Measurements from ENCODE around the gene SNX10.
A peak's percentile ranks its signal among the peaks of the same experiment; 100 is the strongest.

The SNX10 gene

GRCh38 chr7:26365901-26366275 is 74.2 kb downstream of the SNX10 start:
- no peak for DNase-seq (ENCODE audit: low read depth in 3 of 3, low spot score in 1 of 3)

DNA sequence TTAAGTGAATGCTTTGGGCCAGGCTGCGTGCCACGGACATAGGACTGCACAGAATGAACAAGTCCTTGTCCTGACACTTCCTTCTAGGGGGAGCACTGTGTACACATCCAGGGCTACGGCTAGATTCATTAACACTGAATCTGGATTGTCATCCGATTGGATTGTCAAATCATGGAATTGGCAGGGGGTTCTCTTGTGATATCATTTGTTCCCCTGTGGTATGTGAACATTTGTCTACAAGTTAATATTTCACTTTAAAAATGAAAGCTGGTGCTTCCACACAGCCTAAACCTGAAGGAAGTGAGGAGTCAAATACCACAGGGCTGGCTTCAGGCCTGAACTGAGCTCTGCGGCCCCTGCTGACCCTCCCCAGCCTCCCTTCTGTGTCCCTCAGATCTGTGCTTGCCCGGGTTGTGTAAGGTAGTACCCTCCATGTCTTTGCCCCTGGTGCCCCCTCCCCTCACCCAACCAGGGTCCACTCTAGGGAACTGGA is 75.6 kb downstream of the SNX10 start:
- DNase-seq (ENCODE audit: low read depth in 3 of 3, low spot score in 1 of 3) = no peak

GRCh38 chr7:26368542-26368941 is 76.9 kb downstream of the SNX10 start:
- DNase-seq (ENCODE audit: low read depth in 3 of 3, low spot score in 1 of 3) = no peak

DNA sequence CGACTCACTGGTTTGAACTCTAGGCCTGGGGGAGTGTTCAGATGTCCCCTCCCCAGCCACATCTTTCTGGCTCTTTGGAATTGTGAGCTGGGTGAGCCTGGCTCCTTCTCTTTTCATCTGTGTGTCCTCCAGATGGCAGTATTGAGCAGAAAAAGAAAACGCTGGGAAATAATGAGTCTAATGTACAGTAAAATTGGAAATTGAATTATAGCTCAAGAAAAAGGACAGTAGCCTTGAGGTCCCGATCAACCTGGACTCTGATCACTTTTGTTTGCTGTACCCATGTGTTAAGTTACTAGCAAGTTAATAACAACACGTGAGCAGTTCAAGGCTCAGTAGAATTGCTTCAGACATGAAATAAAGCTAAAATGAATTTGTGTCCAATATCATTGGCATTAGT is 77.9 kb downstream of the SNX10 start:
- DNase-seq (ENCODE audit: low read depth in 3 of 3, low spot score in 1 of 3) = no peak

DNA sequence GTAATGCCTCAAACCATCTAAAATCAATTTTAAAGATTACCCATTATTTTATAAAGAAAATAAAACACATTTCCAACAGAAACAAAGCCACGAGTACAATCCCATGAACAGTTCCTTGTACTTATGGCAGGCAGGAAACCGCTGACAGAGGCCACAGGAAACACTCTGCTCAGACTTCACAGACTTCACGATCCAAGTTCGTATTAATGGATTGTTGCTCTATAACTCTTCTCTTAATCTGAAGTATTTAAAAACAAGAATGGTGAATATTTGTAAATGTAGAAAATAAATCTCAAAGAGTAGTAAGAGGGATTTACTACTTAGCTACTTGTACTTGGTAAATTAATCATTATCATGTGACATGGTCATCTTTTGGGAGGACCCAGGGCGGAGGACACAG is 78.3 kb downstream of the SNX10 start:
- no peak for DNase-seq (ENCODE audit: low read depth in 3 of 3, low spot score in 1 of 3)

DNA sequence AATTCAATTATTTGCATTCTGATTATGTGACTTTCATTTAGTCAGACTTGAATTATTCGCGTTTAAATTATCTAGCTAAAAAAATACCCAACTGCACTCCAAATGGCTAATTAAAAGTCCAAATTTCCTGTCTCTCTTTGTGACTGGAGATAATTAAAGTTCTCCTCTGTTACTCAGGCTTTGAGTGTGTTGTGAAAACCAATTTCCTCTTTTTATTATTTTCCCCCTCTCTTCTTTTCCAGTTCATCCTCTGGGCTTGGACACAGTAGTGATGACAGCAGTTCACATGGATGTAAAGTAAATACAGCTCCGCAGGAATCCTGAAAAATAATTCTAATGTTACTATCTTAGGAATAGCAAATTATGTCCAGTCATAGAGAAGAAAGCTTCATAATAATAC is 80.6 kb downstream of the SNX10 start:
- no peak for DNase-seq (ENCODE audit: low read depth in 3 of 3, low spot score in 1 of 3)

GRCh38 chr7:26372704-26373103 is 81.0 kb downstream of the SNX10 start:
- DNase-seq (ENCODE audit: low read depth in 3 of 3, low spot score in 1 of 3) = no peak

DNA sequence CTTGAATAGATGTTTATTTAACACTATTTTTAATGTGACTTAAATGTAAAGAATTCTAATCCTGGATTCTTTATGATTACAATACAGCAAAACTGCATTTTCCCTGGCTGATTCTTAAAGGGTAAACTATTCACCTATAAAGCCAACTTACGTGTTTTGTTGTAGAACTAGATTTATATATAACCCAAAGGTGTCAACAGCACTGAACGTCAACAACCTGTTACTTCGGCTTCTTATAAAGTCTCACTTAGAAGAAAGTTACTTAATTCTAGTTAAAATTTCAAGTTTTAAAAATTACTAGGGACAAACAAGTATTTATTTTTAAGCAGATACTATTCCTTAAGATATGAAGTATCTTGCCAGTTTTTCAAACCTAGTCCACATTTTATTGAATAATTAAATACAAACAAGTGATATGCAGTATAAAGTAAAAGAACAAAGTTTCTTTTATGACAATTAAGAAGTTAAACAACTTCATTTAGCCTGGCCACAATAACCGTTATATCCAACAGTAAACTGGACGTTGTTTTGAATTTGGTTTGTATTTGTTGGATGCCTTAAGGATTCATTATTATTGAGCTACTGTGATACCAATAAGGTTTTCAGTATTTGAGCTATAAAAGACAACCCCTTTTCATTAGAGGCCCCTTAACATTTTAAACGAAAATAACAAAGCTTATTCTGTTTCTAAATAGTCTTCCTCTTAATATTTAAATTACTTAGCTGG is 83.1 kb downstream of the SNX10 start:
- no peak for DNase-seq (ENCODE audit: low read depth in 3 of 3, low spot score in 1 of 3)

GRCh38 chr7:26375726-26376174 is 84.1 kb downstream of the SNX10 start:
- no peak for DNase-seq (ENCODE audit: low read depth in 3 of 3, low spot score in 1 of 3)

DNA sequence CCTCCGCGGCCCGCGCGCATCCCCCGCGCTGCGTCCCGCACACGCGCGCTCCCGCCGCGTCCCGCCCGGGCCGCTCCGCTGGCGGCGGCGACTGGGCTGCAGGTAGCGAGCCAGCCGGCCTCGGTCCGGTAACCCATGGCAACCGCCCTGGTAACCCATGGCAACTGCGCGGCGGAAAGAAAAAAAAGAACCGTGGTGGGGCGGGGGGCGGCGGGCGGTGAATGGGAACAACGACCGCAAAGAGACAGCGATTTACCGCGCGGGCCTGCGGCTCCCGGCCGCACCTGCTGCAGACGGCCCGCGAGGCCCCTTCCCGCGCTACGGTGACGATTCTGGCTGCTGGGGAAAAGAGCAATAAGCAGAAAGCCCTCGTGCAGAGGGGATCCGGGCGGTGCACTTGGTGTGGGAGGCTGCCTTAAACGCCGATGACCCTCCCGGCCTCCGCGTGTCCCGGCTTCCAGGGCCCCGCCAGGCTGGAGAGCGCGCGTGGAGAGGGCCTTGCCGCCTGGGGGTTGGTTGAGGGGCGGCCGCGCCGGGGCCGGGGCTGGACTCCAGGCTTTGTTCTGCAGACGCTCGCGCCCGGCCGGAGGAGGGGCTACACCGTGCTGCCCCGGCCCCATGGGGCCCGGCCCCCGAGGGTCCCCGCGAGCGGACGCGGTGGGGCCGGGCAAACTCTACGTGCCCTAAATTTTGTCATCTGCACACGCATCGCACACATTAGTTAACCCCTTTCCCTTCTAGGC is 84.7 kb downstream of the SNX10 start:
- DNase-seq (ENCODE audit: low read depth in 3 of 3, low spot score in 1 of 3) = peak in 1 of 3 donors; percentile 10

- DNase-seq (ENCODE audit: low read depth in 3 of 3, low spot score in 1 of 3) = no peak
Measured at GRCh38 chr7:26378016-26378415, 86.4 kb downstream of the SNX10 start.

DNA sequence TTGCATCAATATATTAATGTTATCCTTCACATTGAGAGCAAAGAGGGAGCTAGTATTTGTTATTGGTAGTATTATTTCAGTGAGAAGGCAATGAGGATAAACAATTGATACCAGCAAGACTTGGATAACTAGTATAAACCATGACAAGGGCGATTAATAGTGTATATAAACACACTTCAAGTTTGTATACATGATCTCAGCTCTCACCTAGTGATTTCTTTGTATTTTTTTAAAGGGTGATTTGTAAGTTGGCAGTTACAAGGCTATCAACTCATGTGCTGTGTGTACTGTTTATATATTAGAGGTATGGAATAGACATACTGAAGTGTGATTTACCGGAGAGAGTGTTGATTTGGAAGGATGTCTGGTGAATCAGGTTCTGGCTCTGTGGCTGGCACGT is 88.0 kb downstream of the SNX10 start:
- no peak for DNase-seq (ENCODE audit: low read depth in 3 of 3, low spot score in 1 of 3)

DNA sequence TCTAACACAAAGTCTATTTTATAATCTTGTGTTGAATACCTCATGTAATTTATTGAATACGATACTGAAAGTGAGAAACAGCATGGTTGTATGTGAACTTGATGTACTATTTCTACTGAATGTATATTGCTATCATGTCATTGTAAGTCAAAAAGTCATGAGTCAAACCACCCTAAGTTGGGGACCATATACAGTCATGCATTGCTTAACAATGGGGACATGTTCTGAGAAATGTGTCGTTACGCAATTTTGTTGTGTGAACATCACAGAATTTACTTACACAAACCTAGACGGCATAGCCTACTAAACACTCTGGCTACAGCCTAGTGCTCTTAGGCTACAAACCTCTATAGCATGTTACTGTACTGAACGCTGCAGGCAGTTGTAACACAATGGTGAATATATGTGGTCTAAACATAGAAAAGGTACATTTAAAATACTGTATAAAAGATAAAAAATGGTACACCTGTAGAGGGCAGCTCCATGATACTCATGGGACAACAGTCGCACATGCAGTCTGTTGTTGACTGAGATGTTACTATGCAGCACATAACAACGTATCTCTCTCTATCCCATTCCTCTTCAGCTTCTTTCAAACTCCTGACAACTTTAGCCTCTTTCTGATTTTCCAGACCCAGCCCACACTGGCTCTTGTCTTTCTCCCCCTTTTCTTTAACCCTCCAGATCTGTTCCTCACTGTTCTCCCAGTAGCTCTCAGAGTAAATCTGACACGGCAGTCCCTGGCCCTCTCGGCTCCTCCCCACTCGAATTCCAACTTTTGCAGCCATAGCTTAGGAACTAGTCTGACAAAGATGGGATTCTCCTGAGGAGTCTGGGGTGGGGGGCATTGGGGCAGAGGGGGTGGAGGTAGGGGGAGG is 90.1 kb downstream of the SNX10 start:
- DNase-seq (ENCODE audit: low read depth in 3 of 3, low spot score in 1 of 3) = no peak

DNA sequence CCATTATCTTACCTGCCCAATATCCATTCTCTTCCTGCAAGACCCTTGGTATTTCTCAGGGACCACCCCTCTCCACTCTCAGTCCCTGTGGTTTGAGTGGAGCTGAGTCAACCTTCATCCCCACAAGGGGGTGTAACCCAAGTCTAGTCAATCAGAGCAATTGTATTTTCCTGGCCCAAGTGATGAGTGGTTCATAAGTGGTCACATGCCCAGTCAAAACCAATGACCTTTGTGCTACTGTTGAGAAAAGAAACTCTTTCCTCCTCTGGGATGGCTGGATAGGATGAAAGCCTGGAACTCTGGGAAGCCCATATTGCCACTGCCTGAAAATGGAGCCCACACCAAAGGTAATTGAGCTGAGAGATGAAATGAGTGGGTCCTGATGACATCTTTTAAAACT is 93.6 kb downstream of the SNX10 start:
- DNase-seq (ENCODE audit: low read depth in 3 of 3, low spot score in 1 of 3) = no peak

- no peak for DNase-seq (ENCODE audit: low read depth in 3 of 3, low spot score in 1 of 3)
Measured at GRCh38 chr7:26387731-26388130, 96.1 kb downstream of the SNX10 start.

DNA sequence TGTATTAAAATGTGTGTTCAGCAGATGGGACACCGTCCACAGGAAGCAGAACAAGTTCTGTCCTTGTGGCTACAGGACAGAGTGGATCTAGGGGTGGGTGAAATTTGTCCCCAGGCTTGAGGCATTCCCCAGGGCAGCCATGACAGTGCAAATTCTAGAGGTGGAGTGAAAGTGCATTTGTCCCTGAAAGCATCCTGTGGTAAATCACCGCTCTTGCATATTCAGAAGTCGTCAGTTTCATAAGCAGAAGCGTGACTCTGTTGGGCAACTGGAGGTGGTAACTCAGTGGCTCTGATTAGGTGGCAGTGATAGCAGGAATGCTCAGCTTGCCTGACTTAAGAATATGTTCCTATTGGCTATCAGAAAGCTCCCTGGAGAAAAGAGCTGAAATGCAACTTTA is 96.6 kb downstream of the SNX10 start:
- DNase-seq (ENCODE audit: low read depth in 3 of 3, low spot score in 1 of 3) = no peak

GRCh38 chr7:26390016-26390415 is 98.4 kb downstream of the SNX10 start:
- no peak for DNase-seq (ENCODE audit: low read depth in 3 of 3, low spot score in 1 of 3)

DNA sequence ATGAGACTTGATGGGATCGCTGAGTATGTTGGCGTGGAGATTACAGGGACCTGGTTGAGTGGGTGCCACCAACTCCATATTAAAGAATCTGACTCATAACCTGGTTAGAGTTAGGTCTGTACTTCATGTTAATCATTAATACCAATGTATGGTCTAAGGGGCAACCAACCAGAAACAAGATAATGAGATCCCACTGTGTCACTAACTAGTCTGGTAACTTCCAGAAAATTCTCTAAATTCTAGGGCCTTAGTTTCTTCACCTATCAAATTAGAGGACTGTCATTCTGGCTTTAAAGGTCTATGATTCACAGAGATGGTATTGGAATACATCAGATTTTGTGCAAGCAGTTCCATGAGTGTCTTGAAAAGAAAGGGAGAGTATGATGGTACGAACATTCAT is 102.2 kb downstream of the SNX10 start:
- DNase-seq (ENCODE audit: low read depth in 3 of 3, low spot score in 1 of 3) = no peak

- no peak for DNase-seq (ENCODE audit: low read depth in 3 of 3, low spot score in 1 of 3)
Measured at GRCh38 chr7:26397332-26397731, 105.7 kb downstream of the SNX10 start.

DNA sequence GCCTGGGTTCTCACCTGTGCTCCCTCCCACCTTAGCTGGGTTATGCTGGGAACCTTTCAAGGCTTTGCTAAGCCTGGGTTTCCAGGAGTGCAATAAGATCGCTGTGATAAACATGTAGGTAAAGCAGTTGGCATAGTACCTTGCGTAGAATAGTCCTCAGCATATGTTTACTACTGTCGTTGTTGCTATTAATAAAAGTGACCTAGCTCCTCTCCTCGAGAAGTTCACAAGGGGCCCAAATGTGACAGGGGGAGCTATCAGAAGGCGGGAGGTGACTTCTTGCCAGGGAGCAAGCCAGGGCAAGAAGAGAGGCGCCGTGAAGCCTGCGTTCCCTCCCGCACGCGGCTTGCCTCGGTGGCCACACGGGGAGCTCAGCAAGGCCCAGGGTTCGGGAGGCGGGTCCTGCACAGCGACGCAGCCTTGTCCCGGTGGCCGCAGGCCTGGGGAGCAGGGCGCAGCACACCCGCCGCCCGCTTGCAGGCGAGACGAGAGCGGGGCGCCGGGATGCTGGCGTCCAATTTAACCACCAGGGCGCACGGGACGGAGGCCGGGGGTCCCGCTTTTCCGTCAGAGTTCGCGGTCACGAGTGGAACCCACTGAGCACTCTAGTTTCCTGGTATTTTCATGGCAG is 106.2 kb downstream of the SNX10 start:
- DNase-seq (ENCODE audit: low read depth in 3 of 3, low spot score in 1 of 3) = no peak

- DNase-seq (ENCODE audit: low read depth in 3 of 3, low spot score in 1 of 3) = peak in 1 of 3 donors; percentile 8
Measured at GRCh38 chr7:26398427-26398755, 106.7 kb downstream of the SNX10 start.

Measured in stimulated activated CD4-positive, alpha-beta T cell treated with anti-CD3 and anti-CD28 coated beads, TNF-alpha, amount 100 ng/mL, for 1 hour (primary cell).